GM23338 (cell line): Measurements from ENCODE around the gene RTP4. TPM values are rescaled to one million over a fixed set of nuclear protein-coding genes. Genes with fewer than 3 reads are reported as not detected.
A peak's percentile ranks its signal among the peaks of the same experiment; 100 is the strongest.

ENCODE experiments used
- ATAC-seq: fragments of 200-7000 bp; cut with Tn5 transposase; 3 replicates; pipeline ENCODE4 v1.9.1; 2020
- DNase-seq: peaks from one replicate; pipeline ENCODE4 v3.0.0-alpha.2; 2015; ENCODE audit warnings: low spot score
- H2AFZ ChIP-seq: fragments of 200-600 bp; sonication (generic); 2 replicates; pipeline ENCODE4 v1.8.0; 2016; ENCODE audit warnings: antibody characterized with exemption, mild to moderate bottlenecking, moderate library complexity
- H3F3A ChIP-seq: fragments of 200-600 bp; sonication (generic); replicated peaks from 2 replicates; pipeline ENCODE4 v1.8.0; 2017; ENCODE audit warnings: antibody characterized with exemption, mixed run types, low read depth
- H3K27ac ChIP-seq: fragments of 200-600 bp; sonication (generic); 2 replicates; pipeline ENCODE4 v1.6.1; 2016; ENCODE audit warnings: low read depth
- H3K27me3 ChIP-seq: fragments of 200-600 bp; sonication (generic); 2 replicates; pipeline ENCODE4 v1.8.0; 2016; ENCODE audit warnings: mild to moderate bottlenecking, mixed run types, moderate library complexity; ENCODE audit not compliant: insufficient read depth
- H3K36me3 ChIP-seq: fragments of 200-600 bp; sonication (generic); 2 replicates; pipeline ENCODE4 v1.8.0; 2016; ENCODE audit warnings: mild to moderate bottlenecking; ENCODE audit not compliant: insufficient read depth
- H3K4me1 ChIP-seq: fragments of 200-600 bp; sonication (generic); 2 replicates; pipeline ENCODE4 v1.8.0; 2016; ENCODE audit warnings: mild to moderate bottlenecking, moderate library complexity; ENCODE audit not compliant: insufficient read depth
- H3K4me2 ChIP-seq: fragments of 200-600 bp; sonication (generic); 2 replicates; pipeline ENCODE4 v1.7.1; 2017; ENCODE audit warnings: mixed run types
- H3K4me3 ChIP-seq: fragments of 200-600 bp; sonication (generic); 2 replicates; pipeline ENCODE4 v1.6.1; 2016; ENCODE audit warnings: mixed run types
- H3K79me2 ChIP-seq: fragments of 200-600 bp; sonication (generic); replicated peaks from 2 replicates; pipeline ENCODE4 v1.8.0; 2017; ENCODE audit warnings: mild to moderate bottlenecking; ENCODE audit not compliant: insufficient read depth
- H3K9me2 ChIP-seq: fragments of 200-600 bp; sonication (generic); 2 replicates; pipeline ENCODE4 v1.8.0; 2017; ENCODE audit not compliant: insufficient read depth
- H4K20me1 ChIP-seq: fragments of 200-600 bp; sonication (generic); replicated peaks from 2 replicates; pipeline ENCODE4 v1.8.0; 2017; ENCODE audit warnings: mild to moderate bottlenecking; ENCODE audit not compliant: insufficient read depth
- H3K27ac Mint-ChIP-seq: 2 replicates; pipeline ENCODE4 v1.8.0; 2020; ENCODE audit warnings: inconsistent platforms, mild to moderate bottlenecking, moderate library complexity, mixed read lengths
- H3K27me3 Mint-ChIP-seq: 3 replicates; pipeline ENCODE4 v1.8.0; 2022; ENCODE audit warnings: low read depth, mild to moderate bottlenecking, moderate library complexity, mixed read lengths, inconsistent platforms; ENCODE audit not compliant: insufficient read depth, poor library complexity
- H3K36me3 Mint-ChIP-seq: 3 replicates; pipeline ENCODE4 v1.8.0; 2021; ENCODE audit warnings: low read depth, mild to moderate bottlenecking, inconsistent platforms, moderate library complexity, mixed read lengths
- H3K4me1 Mint-ChIP-seq: 3 replicates; pipeline ENCODE4 v1.8.0; 2020; ENCODE audit warnings: mild to moderate bottlenecking, inconsistent platforms, mixed read lengths
- H3K4me3 Mint-ChIP-seq: 3 replicates; pipeline ENCODE4 v1.8.0; 2021; ENCODE audit warnings: moderate library complexity, mild to moderate bottlenecking, inconsistent platforms, mixed read lengths
- H3K9me3 Mint-ChIP-seq: 3 replicates; pipeline ENCODE4 v1.8.0; 2020; ENCODE audit warnings: moderate library complexity, mild to moderate bottlenecking, inconsistent platforms, mixed read lengths
- CREB1 ChIP-seq: fragments of 250-450 bp; sonication (Bioruptor Pico); IDR thresholded peaks from 2 replicates; pipeline ENCODE4 v1.5.0; 2020; ENCODE audit warnings: low read depth, mild to moderate bottlenecking, moderate library complexity
- CTCF ChIP-seq, 2 experiments: fragments of 200-600 bp in 1 of 2; sonication (generic) in 1 of 2; conservative IDR thresholded peaks; 2 replicates each; pipeline versions ENCODE4 v1.5.1 to v1.6.1; 2016 to 2017; ENCODE audit warnings: antibody characterized with exemption in 2 of 2, low read depth in 2 of 2, mild to moderate bottlenecking in 2 of 2, moderate library complexity in 1 of 2
- EZH2 ChIP-seq: fragments of 200-600 bp; sonication (generic); IDR thresholded peaks from one replicate; pipeline ENCODE4 v1.8.0; 2017; ENCODE audit warnings: antibody characterized with exemption, mild to moderate bottlenecking, low read depth; ENCODE audit not compliant: unreplicated experiment
- JUNB ChIP-seq: IDR thresholded peaks from one replicate; pipeline ENCODE4 v1.6.1; 2016; ENCODE audit warnings: antibody characterized with exemption; ENCODE audit not compliant: unreplicated experiment
- NANOG ChIP-seq: IDR thresholded peaks from 2 replicates; pipeline ENCODE4 v1.6.1; 2016; ENCODE audit warnings: antibody characterized with exemption, borderline replicate concordance
- POLR2AphosphoS5 ChIP-seq: IDR thresholded peaks from 2 replicates; pipeline ENCODE4 v1.6.1; 2016; ENCODE audit warnings: antibody characterized with exemption, low read depth
- polyA plus RNA-seq: library from polyadenylated mRNA; unstranded; fragments of >200 nt; fragmentation: Nextera tagmentation; extraction: Ambion mirVana; gene quantifications from 2 replicates; pipeline ENCODE4 v1.2.1, GENCODE V29; 2016
- total RNA-seq: library from RNA; depleted of rRNA; stranded (reverse); fragments of >200 nt; shearing (Covaris generic); gene quantifications from 2 replicates; pipeline ENCODE4 v1.2.3, GENCODE V29; 2014

RTP4 gene
- total and polyA plus RNA-seq, 2 experiments from 2014 or later = not detected

DNA sequence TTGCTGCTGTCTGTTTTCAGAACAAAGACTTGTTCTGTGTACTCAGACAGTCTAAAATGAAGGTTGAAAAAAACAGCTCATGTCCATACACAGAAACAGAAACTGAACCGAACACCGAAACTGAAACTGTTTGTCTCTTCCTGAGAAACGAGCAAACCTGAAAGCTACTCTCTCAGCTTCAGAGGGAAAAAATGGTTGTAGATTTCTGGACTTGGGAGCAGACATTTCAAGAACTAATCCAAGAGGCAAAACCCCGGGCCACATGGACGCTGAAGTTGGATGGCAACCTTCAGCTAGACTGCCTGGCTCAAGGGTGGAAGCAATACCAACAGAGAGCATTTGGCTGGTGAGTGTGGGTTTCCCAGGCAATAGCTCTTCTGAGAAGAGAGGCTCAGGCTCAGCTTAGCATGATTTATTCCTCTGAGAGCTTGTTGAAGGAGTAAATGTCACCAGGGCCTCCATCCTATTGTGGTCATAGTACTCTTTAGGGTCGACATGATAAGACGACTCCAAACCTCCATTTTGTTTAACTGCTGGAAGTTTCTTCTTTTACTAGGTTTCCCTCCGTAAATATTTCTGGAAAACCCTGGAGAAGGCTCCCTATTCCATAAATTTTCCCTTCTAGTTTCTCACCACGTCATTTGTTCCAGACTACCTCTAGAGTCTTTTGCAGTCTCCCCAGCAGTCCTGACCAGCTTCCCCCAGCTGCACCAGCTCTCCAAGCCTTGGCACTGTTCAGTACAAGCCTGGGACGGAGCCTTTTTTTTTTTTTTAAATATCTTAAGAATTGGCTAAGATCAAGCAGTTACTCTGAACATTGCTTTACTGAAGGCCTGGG lies at the start of gene RTP4 (continued):
- no peak for TF ChIP-seq JUNB

GRCh38 chr3:187318819-187319616 lies 49.2 kb upstream of the RTP4 start:
- Mint-ChIP-seq H3K36me3 (peaks cover 2% of the 10 kb centered on the region; the same call in 2 of the 3 replicates), H3K27ac (no peak overlapping the region)
- H3K27ac ChIP-seq = no peak overlapping the region

DNA sequence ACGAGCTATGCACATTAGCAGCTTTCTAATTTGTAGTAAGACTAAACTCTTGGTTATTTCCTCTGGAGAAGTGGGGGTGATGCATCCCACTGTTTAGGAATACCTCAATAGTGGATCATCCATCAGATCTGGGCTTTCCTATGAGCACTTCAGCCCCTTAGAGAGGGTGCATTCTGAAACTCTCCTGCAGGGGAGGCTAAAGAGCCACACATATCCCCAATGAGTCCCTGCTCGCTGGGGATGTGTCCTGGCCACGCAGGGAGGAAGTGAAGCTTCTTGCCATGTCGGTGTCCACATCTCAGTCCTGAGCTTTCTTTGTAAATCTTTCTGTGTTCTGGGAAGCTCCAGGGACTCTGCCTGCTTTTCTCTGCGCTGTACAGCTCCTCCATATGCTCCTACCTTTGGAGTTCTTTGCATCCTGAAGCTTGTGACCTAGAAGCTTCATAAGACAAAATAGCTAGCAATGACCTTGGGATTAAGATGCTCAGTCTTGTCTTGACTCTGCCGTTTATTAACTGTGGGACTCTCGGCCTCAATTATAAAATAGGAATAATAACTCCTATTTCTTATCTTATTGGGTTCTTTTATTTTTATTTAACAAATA lies 48.4 kb upstream of the RTP4 start:
- H3K27me3 ChIP-seq = no peaks in the 10 kb centered on the region
- H3K36me3 Mint-ChIP-seq = peaks cover 2% of the 10 kb centered on the region; the same call in 2 of the 3 replicates
- H3K4me1 Mint-ChIP-seq = peaks cover 27% of the 10 kb centered on the region
- peak; percentile 97 to 100 for TF ChIP-seq CTCF (conservative IDR thresholded peaks at IDR 0.05; ENCODE audit: low read depth in 2 of 2)
- no peak for TF ChIP-seq EZH2
- no peak for TF ChIP-seq POLR2AphosphoS5
- no peaks in the 10 kb centered on the region for H3F3A ChIP-seq
- no peak overlapping the region for H3K27ac Mint-ChIP-seq
- no peaks in the 10 kb centered on the region for H4K20me1 ChIP-seq
- 0 out of 2 replicates have a peak overlapping the region, but pooled peaks have one; percentile 40 for H2AFZ ChIP-seq
- H3K4me2 ChIP-seq = no peak overlapping the region
- peaks cover 12% of the 10 kb centered on the region; the same call in 1 of the 2 replicates for H3K9me2 ChIP-seq
- peaks cover 9% of the 10 kb centered on the region for H3K27me3 Mint-ChIP-seq
- ATAC-seq = peak; percentile 98
- no peaks in the 10 kb centered on the region for H3K9me3 Mint-ChIP-seq
- H3K27ac ChIP-seq = no peak overlapping the region
- no peak overlapping the region for H3K4me3 Mint-ChIP-seq
- no peak overlapping the region for H3K4me3 ChIP-seq
- no peaks in the 10 kb centered on the region for H3K36me3 ChIP-seq
- H3K79me2 ChIP-seq = no peaks in the 10 kb centered on the region
- peaks cover 14% of the 10 kb centered on the region for H3K4me1 ChIP-seq
- DNase-seq = peak; percentile 90

More at GRCh38 chr3:187318819-187319616, 49.2 kb upstream of the RTP4 start:
- H2AFZ ChIP-seq = peak overlapping the region; percentile 8; the same call in 1 of the 2 replicates
- Mint-ChIP-seq H3K4me3 (no peak overlapping the region), H3K27me3 (peaks cover 9% of the 10 kb centered on the region), H3K9me3 (no peaks in the 10 kb centered on the region), H3K4me1 (peaks cover 27% of the 10 kb centered on the region)
- H3K27me3 ChIP-seq = no peaks in the 10 kb centered on the region
- ATAC-seq = peak; percentile 61
- H3F3A ChIP-seq = no peaks in the 10 kb centered on the region
- H3K9me2 ChIP-seq = peaks cover 5% of the 10 kb centered on the region; the same call in 1 of the 2 replicates
- H4K20me1 ChIP-seq = no peaks in the 10 kb centered on the region
- H3K4me3 ChIP-seq = no peak overlapping the region
- no peak overlapping the region for H3K4me2 ChIP-seq
- no peaks in the 10 kb centered on the region for H3K79me2 ChIP-seq
- DNase-seq = peak; percentile 87
- TF ChIP-seq CREB1 (CRISPR knock-in tag) (no peak), JUNB (no peak), CTCF (conservative IDR thresholded peaks at IDR 0.05; ENCODE audit: low read depth in 2 of 2) (peak; percentile 96 to 99), NANOG (no peak)
- no peaks in the 10 kb centered on the region for H3K36me3 ChIP-seq
- H3K4me1 ChIP-seq = peaks cover 14% of the 10 kb centered on the region
